GM19238 (cell line): Measurements from ENCODE around the gene SPRR4.
"Not testable (repeated sequence)": the region's sequence is repeated elsewhere in the genome, so short reads cannot be mapped to it uniquely, and the experiment has no call there.

Experiments used
- DNase-seq: peaks from one replicate; pipeline ENCODE4 v3.0.0; 2011; ENCODE audit warnings: low spot score; ENCODE audit not compliant: insufficient read length

The SPRR4 gene

DNA sequence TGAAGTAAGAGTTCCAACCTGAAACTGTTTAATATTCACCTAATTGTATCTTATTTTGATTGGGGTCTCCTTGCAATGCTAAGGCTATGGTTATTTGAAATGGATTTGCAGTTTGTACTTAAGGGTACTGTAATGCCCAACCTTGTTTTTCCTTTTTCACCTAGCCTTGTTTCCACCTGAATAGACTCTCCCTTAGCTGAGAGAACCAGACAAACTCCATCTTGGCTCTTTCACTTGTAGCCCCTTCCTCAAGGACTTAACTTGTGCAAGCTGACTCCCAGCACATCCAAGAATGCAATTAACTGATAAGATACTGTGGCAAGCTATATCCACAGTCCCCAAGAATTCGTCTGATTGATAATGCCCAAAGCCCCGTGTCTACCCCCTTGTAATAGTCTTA, 51.4 kb downstream of the SPRR4 start:
- DNase-seq: not testable (repeated sequence)
